HG03354 (cell line): ENCODE results near the gene GSX2.
"Not testable (repeated sequence)": the region's sequence is repeated elsewhere in the genome, so short reads cannot be mapped to it uniquely, and the experiment has no call there.

Source experiments
- ATAC-seq: cut with Tn5 transposase; IDR thresholded peaks from one replicate; pipeline ENCODE4 v1.9.1; 2021; ENCODE audit warnings: mild to moderate bottlenecking; ENCODE audit not compliant: unreplicated experiment, poor library complexity, severe bottlenecking

The GSX2 gene

DNA sequence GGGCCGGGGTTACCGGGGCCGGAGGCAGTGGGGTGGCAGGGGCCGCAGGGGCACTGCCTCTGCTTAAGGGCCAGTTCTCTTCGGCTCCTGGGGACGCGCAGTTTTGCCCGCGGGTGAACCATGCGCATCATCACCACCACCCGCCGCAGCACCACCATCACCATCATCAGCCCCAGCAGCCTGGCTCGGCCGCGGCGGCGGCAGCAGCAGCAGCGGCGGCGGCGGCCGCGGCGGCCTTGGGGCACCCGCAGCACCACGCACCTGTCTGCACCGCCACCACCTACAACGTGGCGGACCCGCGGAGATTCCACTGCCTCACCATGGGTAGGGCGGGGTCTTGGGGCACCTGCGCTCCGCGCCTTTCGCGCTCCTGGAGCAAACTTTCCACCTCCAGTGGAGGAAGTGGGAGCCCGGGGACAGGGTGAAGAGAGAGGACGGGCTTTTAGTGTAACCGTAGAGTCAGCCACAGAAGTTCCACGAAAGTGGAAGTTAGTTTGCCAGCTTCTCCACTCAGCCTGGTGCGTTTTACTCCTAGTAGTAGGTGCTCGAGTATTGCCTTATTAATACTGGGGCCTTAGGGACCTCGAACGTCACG, 729 bp downstream of the GSX2 start:
- ATAC-seq, result no peak

DNA sequence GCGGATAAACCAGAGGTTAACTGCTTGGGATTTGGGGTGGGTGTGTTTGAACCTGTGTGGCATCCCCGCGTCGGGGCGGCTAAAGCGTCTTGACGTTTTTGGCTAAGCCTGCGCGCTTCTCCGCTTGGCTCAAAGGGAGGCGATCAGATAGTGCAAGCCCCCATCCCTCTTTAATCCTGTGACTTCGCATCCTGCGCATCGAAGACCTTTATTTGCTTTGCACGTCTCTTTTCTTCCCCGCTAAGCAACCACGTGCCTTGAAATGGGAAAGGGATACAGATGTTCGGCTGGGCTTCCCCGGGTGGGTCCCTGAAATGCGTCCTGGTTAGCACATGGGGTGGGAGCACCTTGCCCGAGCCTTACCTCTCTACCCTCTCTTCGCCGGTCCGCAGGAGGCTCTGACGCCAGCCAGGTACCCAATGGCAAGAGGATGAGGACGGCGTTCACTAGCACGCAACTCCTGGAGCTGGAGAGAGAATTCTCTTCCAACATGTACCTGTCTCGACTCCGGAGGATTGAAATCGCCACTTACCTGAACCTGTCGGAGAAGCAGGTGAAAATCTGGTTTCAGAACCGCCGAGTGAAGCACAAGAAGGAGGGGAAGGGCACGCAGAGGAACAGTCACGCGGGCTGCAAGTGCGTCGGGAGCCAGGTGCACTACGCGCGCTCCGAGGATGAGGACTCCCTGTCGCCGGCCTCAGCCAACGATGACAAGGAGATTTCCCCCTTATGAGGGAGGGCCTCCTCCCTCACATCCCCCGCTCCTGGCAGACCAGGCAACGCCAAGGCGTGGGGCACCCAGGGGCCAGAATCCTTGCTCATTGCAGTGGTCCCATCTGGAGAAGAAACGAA, 1.5 kb downstream of the GSX2 start:
- no peak for ATAC-seq

DNA sequence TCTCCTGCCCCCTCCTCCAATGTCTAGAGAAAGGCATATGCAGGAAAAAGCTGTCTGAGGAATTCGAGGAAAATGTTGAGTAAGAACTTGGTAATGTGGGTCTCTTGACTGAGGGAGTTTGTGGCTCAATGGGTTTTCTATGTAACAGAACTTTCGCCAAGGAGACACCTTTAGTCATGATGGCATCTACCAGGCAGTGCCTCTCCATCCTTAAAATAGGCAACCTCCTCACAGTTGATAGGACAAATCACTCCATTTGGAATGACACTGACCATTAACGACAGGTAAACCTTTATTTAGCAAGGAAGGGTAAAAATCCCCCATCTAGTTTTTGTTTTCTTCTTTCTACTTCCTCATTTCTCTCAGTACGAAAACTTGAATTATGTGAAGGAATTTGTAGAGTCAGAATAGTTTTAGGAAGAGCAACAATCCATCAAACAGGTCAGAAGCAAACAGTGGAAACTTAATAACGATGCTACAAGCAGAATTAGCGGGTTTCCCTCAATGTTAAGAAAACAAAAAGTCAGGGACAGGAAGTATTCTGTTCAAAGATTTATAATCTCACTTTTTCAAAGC, 2.7 kb downstream of the GSX2 start:
- ATAC-seq, result no peak

DNA sequence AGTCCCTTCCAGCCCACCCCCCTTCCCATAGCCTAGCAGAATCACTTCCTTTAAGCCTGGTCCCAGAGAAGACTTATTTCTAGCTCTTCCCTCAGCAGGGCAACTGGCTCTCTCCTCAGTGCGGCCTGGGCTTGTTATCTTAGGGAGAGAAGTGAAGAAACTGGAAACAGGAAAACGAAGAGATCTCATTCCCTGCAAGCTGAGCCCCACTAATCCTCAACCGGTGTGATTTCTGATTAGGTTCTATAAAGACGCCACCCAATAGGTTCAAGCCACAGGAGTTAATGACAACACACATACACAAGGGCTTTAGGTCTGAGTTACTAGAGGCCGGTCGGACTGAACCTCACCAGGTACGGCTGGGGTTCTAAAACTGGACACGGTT, 3.2 kb downstream of the GSX2 start:
- no peak for ATAC-seq

DNA sequence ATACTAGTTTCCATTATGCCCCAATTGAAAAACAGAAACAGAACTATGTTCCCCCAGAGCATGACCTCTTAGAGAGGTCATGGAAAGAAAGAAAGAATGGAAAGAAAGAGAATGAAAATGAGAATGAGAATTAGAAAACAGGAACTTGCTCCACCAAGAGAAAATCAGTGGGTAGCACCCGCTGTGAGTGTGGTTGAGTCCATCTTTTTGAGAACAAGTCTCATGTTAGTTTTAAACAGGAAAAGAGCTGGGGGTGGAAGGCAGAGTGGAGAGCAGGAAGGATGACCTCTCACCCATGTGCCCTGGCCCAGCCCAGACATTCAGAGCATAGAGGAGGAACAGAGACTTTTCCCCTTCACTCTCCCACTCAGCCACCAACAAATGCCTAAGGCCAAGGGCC, 4.9 kb downstream of the GSX2 start:
- no peak for ATAC-seq

DNA sequence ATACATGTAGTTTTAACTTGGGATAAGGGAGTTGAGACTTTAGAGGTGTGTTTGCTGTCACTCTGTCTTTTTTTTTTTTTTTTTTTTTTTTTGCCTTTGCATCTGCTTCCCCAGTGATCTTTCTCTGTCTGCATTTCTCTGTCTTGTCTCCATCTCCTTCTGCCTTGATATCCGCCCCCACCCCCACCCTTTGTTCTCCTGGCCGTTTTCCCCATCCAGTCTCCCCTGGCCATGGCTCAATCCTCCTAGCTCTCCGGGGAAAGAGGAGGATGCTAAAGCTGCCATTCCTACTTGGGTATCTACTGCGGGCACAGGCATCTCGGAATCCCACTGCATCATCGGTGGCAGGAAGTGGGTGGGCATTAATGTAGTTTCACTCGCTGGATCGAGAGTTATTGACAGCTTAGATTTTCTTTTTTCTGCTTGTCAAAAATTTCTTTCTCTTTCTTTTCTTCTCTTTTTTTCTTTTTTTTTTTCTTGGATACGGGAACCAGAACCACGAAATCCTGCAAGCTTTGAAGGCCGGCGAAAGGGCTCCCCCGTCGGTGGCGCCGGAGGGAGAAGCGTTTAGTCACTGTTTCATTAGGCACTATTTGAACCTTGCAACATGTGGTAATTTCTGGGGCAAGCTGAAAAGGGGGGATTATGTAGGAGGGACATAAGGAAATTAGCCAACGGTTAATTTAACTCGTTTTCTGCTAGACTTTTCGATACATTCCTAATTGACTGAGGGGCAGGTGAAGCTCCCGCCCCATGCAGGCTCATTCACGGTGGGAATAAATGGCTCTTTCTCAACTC, 8.2 kb downstream of the GSX2 start:
- ATAC-seq, result no peak

DNA sequence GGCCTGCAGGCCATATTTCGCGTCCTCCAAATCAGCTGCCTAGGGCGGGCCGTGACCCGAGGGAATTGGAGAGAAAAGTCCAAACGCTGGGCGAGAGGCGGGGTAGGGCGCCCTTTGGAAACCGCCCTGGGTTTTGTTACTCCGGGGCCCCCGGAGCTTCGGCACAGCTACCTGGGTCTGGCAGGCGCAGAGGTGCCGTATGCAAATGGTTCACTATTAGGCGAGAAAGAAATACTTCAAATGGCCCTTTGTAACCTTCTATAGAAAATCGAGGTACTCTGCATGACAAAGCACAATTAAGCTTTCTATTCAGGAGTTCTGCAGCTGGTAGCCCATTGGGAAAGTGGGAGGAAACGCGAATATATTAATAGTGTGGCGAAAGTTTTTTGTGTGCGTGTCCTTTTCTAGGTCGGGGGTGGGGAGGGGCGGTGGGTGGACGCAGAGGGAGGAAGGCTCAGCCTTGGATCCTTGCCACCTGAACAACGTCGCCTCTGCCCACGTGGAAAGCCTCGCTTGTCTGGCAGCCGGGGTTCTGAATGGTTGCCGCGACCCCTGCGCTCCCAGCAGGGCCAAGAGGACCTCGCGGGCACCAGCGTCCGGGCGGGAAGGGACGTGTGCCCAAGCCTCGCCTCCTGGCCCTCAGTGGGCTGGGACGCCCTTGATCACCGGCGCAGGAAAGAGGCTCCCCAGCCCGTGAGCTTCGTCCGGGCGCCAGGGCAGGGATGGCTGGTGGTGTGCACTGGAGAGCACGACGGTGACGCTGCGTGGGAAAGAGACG, 9.5 kb downstream of the GSX2 start:
- ATAC-seq, result no peak

DNA sequence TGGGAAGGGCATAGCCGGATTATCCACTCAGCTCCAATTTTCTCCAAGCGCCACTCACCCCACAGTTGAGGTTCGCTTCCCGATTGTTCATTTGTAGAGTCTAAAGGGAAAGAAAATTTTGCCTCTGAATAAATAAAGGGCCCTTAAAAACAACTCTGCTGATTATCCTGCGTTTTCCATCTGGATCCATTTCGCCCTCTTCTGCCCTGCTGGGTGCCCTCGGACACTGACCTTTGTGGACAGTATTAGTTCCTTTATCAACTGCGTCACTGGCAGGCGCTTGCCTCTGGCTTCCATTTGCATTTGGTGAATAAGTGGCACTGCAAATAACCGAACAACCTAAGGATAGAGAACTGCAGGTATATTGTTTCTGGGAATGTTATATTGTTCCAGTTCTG, 10.1 kb downstream of the GSX2 start:
- no peak for ATAC-seq

DNA sequence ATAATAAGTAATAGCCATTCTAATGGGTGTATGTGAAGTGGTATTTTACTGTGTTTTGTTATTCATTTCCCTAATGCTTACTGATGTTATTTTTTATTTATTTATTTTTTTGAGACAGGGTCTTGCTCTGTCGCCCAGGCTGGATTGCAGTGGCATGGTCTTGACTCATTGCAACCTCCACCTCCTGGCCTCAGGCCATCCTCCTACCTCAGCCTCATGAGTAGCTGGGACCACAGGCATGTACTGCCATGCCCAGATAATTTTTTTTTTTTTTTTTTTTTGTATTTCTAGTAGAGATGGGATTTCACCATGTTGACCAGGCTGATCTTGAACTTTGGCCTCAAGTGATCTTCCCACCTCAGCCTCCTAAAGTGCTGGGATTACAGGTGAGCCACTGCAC, 13.2 kb downstream of the GSX2 start:
- not testable (repeated sequence) for ATAC-seq

DNA sequence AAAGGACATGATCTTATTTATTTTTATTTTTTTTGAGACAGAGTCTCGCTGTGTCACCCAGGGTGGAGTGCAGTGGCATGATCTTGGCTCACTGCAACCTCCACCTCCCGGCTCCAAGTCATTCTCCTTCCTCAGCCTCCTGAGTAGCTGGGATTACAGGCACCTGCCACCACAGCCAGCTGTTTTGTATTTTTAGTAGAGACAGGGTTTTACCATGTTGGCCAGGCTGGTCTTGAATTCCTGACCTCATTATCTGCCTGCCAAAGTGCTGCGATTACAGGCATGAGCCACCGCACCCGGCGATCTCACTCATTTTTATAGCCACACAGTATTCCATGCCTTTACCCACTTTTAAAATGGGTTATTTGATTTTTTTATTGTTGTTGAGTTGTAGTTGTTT, 16.3 kb downstream of the GSX2 start:
- ATAC-seq, result not testable (repeated sequence)

DNA sequence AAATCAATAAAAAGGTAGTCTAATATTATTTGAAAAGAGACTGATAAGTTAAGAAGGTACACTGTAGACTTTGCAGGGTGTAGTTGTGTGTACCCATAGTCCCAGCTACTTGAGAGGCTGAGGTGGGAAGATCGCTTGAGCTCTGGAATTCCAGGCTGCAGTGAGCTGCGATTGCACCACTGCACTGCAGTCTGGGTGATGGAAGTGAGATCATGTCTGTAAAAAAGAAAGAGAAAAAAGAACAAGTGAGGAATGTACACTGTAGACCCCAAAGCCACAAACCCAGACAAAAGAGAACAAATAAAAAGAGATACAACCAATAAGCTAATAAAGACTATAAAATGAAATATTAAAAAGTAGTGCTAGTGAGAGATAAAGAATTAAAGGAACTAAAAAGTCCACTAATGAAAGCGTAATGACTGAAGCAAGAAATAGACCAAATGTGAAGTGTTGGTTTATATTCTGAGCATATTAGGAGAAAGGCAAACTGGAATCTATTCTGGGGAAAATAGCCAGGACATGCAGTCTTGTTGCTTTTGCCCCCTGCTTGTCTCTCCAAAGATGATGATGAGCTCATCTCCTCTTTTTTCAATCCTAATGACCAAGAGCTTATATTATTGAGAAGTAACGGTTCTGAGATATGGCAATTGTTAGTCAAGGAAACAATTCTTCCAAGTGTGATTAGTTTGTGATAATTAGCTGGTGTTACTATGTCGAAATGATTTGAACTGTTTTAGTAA, 19.1 kb downstream of the GSX2 start:
- no peak for ATAC-seq

DNA sequence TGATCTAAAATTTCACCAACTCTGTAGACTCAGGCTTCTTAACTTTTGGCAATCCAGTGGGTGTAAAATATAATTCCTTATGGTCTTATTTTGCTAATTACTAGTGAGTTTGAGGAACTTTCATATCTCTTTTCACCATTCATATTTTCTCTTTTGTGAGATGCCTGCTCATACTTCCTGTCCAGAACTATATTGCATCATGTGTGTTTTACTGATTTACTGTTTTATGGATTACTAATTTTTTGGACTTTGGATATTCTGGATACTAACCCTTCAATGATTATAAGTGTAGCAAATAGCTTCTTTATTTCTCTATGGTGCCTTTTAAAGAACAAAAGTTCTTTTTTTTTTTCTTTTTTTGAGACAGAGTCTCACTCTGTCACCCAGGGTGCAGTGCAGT, 20.6 kb downstream of the GSX2 start:
- ATAC-seq, result no peak

DNA sequence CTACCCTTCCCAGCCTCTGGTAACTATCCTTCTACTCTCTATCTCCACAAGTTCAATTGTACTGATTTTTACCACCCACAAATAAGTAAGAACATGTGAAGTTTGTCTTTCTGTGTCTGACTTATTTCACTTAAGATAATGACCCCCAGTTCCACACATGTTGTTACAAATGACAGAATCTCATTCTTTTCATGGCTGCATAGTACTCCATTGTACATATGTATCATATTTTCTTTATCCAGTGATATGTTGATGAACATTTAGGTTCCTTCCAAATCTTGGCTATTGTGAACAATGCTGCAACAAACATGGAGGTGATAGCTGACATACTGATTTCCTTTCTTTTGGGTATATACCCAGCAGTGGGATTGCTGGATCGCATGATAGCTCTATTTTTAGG, 27.7 kb downstream of the GSX2 start:
- ATAC-seq, result no peak

DNA sequence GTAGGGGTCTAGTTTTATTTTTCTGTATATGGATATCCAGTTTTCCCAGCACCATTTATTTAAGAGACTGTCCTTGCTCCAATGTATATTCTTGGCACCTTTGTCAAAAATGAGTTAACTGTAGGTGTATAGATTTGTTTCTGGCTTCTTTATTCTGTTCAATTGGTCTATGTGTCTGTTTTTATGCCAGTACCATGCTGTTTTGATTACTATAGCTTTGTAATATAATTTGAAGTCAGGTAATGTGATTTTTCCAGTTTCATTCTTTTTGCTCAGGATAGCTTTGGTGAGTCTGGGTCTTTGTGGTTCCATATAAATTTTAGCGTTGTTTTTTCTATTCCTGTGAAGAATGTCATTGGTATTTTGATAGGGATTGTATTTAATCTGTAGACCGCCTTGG, 28.7 kb downstream of the GSX2 start:
- not testable (repeated sequence) for ATAC-seq

DNA sequence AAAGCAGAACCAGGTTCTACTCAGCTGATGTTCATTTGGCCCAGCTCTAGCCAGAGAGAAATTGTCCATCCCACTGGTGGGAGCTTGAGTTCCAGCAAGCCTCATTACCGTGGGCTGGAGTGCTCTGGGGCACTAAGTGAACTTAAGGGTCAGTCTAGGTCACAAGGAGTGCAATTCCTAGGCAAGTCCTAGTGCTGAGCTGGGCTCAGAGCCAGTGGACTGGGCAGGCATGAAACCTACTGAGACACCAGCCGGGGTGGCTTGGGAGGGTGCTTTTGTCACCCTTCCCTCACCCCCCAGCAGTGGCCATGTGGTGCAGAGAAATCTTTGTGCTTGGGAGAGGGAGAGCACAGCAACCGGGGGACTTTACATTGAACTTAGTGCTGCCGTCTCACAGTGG, 39.4 kb downstream of the GSX2 start:
- no peak for ATAC-seq

DNA sequence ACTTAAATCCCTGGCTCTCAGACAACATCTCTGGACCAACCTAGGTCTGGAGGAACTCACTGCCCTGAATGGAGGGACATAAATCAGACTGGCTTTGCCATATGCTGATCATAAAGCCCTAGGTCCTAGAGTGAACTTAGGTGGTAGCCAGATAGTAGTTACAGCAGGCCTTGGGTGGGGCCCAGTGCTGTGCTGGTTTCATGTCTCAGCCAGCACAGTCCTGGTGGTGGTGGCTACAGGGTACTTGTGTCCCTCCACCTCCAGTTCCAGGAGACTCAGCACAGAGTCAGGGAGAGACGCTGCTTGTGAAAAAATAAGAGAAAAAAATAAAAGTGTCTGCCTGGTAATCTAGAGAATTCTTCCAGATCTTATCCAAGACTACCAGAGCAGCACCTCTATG, 40.3 kb downstream of the GSX2 start:
- no peak for ATAC-seq

DNA sequence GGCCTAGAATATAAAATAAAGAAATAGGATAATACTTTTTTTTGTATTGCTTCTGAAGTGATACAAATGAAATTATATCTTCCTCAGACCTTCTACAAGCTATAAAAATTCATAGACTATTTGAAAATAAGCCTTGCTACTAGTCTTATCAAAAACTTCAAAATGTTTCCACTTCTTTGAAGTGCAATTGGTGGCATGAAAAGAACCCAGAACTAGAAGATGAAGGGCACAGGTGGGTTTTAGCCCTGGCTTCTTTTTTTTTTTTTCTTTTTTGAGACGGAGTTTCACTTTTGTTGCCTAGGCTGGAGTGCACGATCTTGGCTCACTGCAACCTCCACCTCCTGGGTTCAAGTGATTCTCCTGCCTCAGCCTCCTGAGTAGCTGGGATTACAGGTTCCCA, 44.2 kb downstream of the GSX2 start:
- no peak for ATAC-seq

DNA sequence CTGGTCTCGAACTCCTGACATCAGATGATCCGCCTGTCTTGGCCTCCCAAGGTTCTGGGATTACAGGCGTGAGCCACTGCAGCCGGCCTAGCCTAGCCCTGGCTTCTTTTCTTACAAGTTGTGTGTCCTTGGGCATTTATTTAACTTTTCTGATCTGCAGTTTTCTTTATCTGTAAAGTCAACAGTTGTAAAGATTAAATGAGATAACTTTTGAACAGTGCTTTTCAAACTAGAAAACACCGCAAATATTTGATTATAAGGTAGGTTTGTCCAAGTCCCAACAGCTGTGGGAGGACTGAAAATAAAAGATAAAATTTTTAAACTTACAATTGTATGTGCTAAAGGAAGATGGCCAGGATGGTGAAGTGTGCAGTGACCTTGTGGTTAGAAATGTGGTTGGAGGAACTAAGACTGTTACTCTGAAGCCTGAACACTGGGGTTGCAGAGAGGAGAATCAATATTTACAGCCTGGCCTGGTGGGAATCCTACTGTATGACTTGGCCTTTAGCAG, 44.8 kb downstream of the GSX2 start:
- no peak for ATAC-seq

DNA sequence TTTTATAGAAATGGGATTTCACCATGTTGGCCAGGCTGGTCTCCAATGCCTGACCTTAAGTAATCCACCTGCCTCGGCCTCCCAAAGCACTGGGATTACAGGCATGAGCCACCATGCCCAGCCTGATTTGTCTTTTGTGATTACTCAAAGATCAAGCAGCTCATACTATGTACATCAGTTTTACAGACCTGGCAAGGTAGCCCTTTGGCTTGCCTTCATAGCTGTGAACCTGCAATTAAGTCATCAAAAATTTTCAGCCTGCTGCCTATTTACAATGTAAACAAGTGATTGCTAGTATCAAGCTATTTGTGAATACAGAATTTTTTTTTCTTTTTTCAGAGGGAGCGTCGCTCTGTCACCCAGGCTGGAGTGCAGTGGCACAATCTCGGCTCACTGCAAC, 46.2 kb downstream of the GSX2 start:
- no peak for ATAC-seq
